CD8-positive, alpha-beta memory T cell (primary cell): ENCODE data around the gene VIL1. TPM values are rescaled to one million over a fixed set of nuclear protein-coding genes. Genes with fewer than 3 reads are reported as not detected.

Source experiments
- CTCF ChIA-PET: fragments of 350-600 bp; sonication (Branson Sonifier 250); formaldehyde crosslinking; loops from one replicate; lab custom pipeline; 2021; ENCODE audit warnings: antibody characterized with exemption; lab: Charles Lee
- POLR2A ChIA-PET: fragments of 350-600 bp; sonication (Branson Sonifier 250); formaldehyde crosslinking; loops from one replicate; lab custom pipeline; 2021; ENCODE audit warnings: antibody characterized with exemption; lab: Charles Lee
- DNase-seq, 5 donors: peaks; one replicate each; pipeline versions ENCODE4 v3.0.0 to v3.0.0-alpha.2; 2020 to 2022; ENCODE audit warnings: mixed read lengths in 1 of 5
- H3K27ac ChIP-seq: one replicate; pipeline ENCODE4 v1.7.0; 2013; ENCODE audit warnings: low read depth, mild to moderate bottlenecking, low read length, moderate library complexity
- H3K27me3 ChIP-seq: 2 replicates; pipeline ENCODE4 v1.7.0; 2013; ENCODE audit warnings: low read length, mild to moderate bottlenecking; ENCODE audit not compliant: insufficient read depth, poor library complexity, severe bottlenecking
- H3K36me3 ChIP-seq: 2 replicates; pipeline ENCODE4 v1.7.0; 2013; ENCODE audit warnings: mild to moderate bottlenecking, low read length, moderate library complexity; ENCODE audit not compliant: insufficient read depth
- H3K4me1 ChIP-seq: 2 replicates; pipeline ENCODE4 v1.7.0; 2013; ENCODE audit warnings: mild to moderate bottlenecking, low read length, moderate library complexity; ENCODE audit not compliant: insufficient read depth
- H3K4me3 ChIP-seq: 2 replicates; pipeline ENCODE4 v1.7.0; 2013; ENCODE audit warnings: mild to moderate bottlenecking, low read length
- H3K9me3 ChIP-seq: 2 replicates; pipeline ENCODE4 v1.7.0; 2013; ENCODE audit warnings: mild to moderate bottlenecking, low read length
- H3K27ac Mint-ChIP-seq, 8 donors: one replicate each; pipeline ENCODE4 v1.8.0; 2020 to 2021; ENCODE audit warnings: mixed read lengths in 8 of 8, mild to moderate bottlenecking in 6 of 8, inconsistent platforms in 3 of 8, moderate library complexity in 3 of 8
- H3K27me3 Mint-ChIP-seq, 2 donors: one replicate each; pipeline ENCODE4 v1.8.0; 2020 to 2021; ENCODE audit warnings: mixed read lengths in 2 of 2, mild to moderate bottlenecking in 1 of 2, moderate library complexity in 1 of 2
- H3K36me3 Mint-ChIP-seq, 3 donors: one replicate each; pipeline ENCODE4 v1.8.0; 2020 to 2021; ENCODE audit warnings: mixed read lengths in 3 of 3, inconsistent platforms in 1 of 3, mild to moderate bottlenecking in 1 of 3
- H3K4me1 Mint-ChIP-seq, 3 donors: one replicate each; pipeline ENCODE4 v1.8.0; 2020 to 2021; ENCODE audit warnings: mixed read lengths in 3 of 3, inconsistent platforms in 1 of 3, mild to moderate bottlenecking in 1 of 3
- H3K4me3 Mint-ChIP-seq, 7 donors: one replicate each; pipeline ENCODE4 v1.8.0; 2020 to 2021; ENCODE audit warnings: mixed read lengths in 7 of 7, mild to moderate bottlenecking in 6 of 7, moderate library complexity in 4 of 7, inconsistent platforms in 2 of 7
- H3K9me3 Mint-ChIP-seq, 5 donors: one replicate each; pipeline ENCODE4 v1.8.0; 2020 to 2022; ENCODE audit warnings: mixed read lengths in 5 of 5, mild to moderate bottlenecking in 3 of 5, moderate library complexity in 2 of 5, inconsistent platforms in 1 of 5
- polyA plus RNA-seq: library from polyadenylated mRNA; unstranded; fragments of 300-500 nt; fragmentation: Illumina TruSeq; gene quantifications from one replicate; pipeline ENCODE4 v1.2.3, GENCODE V29; 2021
- total RNA-seq, 2 experiments: library from RNA; stranded (reverse); gene quantifications; one replicate each; pipeline ENCODE4 v1.2.3, GENCODE V29; 2021

VIL1 gene
- total and polyA plus RNA-seq, 3 experiments from 2014 or later = not detected

DNA sequence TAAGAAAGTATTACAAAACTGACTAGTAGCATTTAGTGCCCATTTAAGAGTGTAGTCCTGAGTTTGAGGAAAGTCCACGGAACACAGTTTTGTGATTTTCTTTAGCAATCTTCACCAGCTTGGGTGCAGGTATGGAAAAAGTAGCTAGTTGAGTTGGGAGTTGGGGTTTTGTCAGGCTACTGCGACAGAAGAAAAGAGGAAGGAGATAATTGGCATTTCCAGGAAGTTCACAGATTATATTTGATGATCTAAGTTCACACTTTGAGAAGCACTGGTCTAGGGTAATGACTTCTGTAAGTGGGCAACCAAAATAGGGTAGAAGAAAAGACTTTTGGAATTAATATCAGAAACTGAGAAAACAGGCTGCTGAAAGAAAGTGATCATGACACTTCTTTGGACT is 52.1 kb downstream of the VIL1 start:
- ChIA-PET POLR2A (interaction anchor here (0.6 kb wide), 1 partner anchor 17 kb away, joined by 10 read pairs; no protein-coding TSS in a partner anchor), CTCF (no interaction called here)
- H3K27me3 ChIP-seq = no peaks in the 10 kb centered on the region
- Mint-ChIP-seq H3K36me3 (peaks cover 0 to 53% (median 15%) of the 10 kb centered on the region in 3 donors), H3K9me3 (no peaks in the 10 kb centered on the region), H3K27me3 (no peaks in the 10 kb centered on the region), H3K4me3 (no peak overlapping the region), H3K4me1 (peaks cover 8 to 14% (median 13%) of the 10 kb centered on the region in 3 donors), H3K27ac (peak overlapping the region in 4 of 8 donors; percentile 34 to 89 (median 40))
- DNase-seq = no peak
- H3K4me1 ChIP-seq = peaks cover 7% of the 10 kb centered on the region
- no peak overlapping the region for H3K27ac ChIP-seq
- H3K36me3 ChIP-seq = peaks cover 25% of the 10 kb centered on the region
- H3K9me3 ChIP-seq = no peaks in the 10 kb centered on the region
- H3K4me3 ChIP-seq = no peak overlapping the region

DNA sequence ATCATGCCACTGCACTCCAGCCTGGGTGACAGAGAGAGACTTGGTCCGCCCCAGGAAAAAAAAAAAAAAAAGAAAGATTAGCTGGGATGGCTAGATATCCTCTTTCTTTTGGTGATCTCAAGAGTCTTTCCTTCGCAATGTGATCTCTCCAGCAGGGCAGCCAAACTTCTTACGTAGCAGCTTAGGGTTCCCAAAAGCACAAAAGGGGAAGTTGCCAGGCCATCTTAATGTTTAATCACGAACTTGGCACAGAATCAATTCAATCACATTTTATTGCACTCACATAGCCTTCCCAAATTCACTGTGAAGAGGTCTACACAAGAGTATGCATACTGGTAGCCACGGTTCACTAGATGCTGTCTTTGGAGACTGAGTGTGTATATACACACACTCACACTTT is 53.1 kb downstream of the VIL1 start:
- ChIA-PET POLR2A (no interaction called here), CTCF (no interaction called here)
- peaks cover 7% of the 10 kb centered on the region for H3K4me1 ChIP-seq
- H3K9me3 ChIP-seq = no peaks in the 10 kb centered on the region
- H3K27ac ChIP-seq = no peak overlapping the region
- no peak overlapping the region for H3K4me3 Mint-ChIP-seq
- H3K36me3 ChIP-seq = peaks cover 25% of the 10 kb centered on the region
- no peak overlapping the region for H3K4me3 ChIP-seq
- H3K27me3 ChIP-seq = no peaks in the 10 kb centered on the region
- peak overlapping the region in 1 of 8 donors; percentile 22 for H3K27ac Mint-ChIP-seq
- DNase-seq = no peak
- H3K36me3 Mint-ChIP-seq = peaks cover 0 to 61% (median 15%) of the 10 kb centered on the region in 3 donors
- no peaks in the 10 kb centered on the region for H3K27me3 Mint-ChIP-seq
- no peaks in the 10 kb centered on the region for H3K9me3 Mint-ChIP-seq
- peaks cover 4 to 10% (median 9%) of the 10 kb centered on the region in 3 donors for H3K4me1 Mint-ChIP-seq

DNA sequence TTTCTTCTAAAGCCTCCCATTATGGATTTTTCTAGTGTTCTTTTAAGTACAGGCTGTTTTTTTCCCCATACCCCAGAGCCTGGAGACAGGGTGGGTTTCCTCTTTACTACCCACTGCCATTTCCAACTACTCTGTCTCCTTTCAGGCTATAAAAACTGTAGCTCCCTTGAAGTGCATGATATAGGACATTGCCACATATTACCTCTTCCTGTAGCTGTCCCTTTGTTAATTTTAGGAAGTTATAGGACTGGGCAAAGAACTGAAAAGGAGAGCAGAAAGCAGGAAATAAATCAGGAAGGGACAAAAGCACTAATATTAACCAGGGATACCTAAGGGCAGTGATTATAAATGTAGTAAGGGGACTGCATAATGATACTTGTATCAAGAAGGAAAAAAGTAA is 54.1 kb downstream of the VIL1 start:
- peaks cover 30% of the 10 kb centered on the region for H3K36me3 ChIP-seq
- POLR2A ChIA-PET = no interaction called here
- CTCF ChIA-PET = no interaction called here
- Mint-ChIP-seq H3K36me3 (peaks cover 0 to 67% (median 15%) of the 10 kb centered on the region in 3 donors), H3K4me3 (no peak overlapping the region), H3K4me1 (peaks cover 4 to 10% (median 9%) of the 10 kb centered on the region in 3 donors), H3K27me3 (no peaks in the 10 kb centered on the region), H3K9me3 (no peaks in the 10 kb centered on the region), H3K27ac (peak overlapping the region in 2 of 8 donors; percentile 3)
- DNase-seq = no peak
- H3K27ac ChIP-seq = no peak overlapping the region
- H3K4me3 ChIP-seq = no peak overlapping the region
- H3K9me3 ChIP-seq = no peaks in the 10 kb centered on the region
- peaks cover 7% of the 10 kb centered on the region for H3K4me1 ChIP-seq
- H3K27me3 ChIP-seq = no peaks in the 10 kb centered on the region

DNA sequence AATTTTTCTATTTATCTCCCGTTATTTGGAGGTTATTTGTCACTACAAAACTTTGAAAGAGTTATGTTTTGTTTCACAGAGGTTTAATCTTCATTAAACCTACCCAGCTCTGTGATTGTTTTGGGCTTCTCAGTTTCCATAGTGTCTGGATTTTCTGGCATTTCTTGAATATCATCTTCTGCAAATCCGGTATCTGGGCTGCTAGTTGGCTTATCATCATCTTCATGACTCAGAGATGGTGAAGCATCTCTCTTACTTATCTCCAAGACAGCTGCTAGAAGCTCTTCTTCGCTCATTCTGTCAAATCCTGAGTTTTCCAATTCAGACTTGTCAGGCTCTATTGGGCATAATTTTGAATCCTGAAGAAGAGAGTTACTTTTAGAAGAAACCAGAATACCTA is 55.6 kb downstream of the VIL1 start:
- Mint-ChIP-seq H3K9me3 (no peaks in the 10 kb centered on the region), H3K27me3 (no peaks in the 10 kb centered on the region), H3K4me1 (peaks cover 4 to 10% (median 9%) of the 10 kb centered on the region in 3 donors), H3K4me3 (no peak overlapping the region), H3K27ac (no peak overlapping the region), H3K36me3 (peaks cover 0 to 76% (median 19%) of the 10 kb centered on the region in 3 donors)
- Histone ChIP-seq H3K4me3 (no peak overlapping the region), H3K36me3 (peaks cover 35% of the 10 kb centered on the region), H3K4me1 (peaks cover 7% of the 10 kb centered on the region), H3K9me3 (no peaks in the 10 kb centered on the region), H3K27me3 (no peaks in the 10 kb centered on the region), H3K27ac (no peak overlapping the region)
- POLR2A ChIA-PET = no interaction called here
- CTCF ChIA-PET = interaction anchor here (1.3 kb wide), 1 partner anchor 9 kb away, joined by 5 read pairs; no protein-coding TSS in a partner anchor
- DNase-seq = no peak

DNA sequence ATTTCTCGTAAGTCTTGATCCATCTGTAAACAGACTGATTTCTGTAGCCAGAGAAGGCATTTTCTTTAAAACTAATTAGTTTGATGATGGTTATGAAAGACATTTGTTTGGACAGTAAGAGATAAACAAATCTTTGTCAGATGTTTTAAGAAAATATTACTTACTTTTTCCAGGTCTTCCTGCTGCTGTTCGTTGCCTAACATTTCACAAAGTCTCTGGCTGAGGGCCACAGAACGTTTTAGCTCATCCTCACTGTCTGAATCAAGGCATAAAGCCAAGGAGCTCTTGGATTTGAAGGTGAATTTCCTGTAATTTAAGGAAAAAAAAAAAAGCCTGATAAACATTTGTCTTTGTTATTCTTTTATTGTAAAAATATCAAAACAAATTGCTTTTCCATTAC is 57.8 kb downstream of the VIL1 start:
- H3K4me3 ChIP-seq = no peak overlapping the region
- peaks cover 0 to 73% (median 24%) of the 10 kb centered on the region in 3 donors for H3K36me3 Mint-ChIP-seq
- no peaks in the 10 kb centered on the region for H3K4me1 Mint-ChIP-seq
- H3K4me1 ChIP-seq = no peaks in the 10 kb centered on the region
- no peaks in the 10 kb centered on the region for H3K27me3 Mint-ChIP-seq
- no peaks in the 10 kb centered on the region for H3K9me3 Mint-ChIP-seq
- POLR2A ChIA-PET = no interaction called here
- H3K27ac ChIP-seq = no peak overlapping the region
- no peak overlapping the region for H3K27ac Mint-ChIP-seq
- H3K4me3 Mint-ChIP-seq = no peak overlapping the region
- peaks cover 32% of the 10 kb centered on the region for H3K36me3 ChIP-seq
- no peaks in the 10 kb centered on the region for H3K27me3 ChIP-seq
- no peaks in the 10 kb centered on the region for H3K9me3 ChIP-seq
- DNase-seq = no peak
- CTCF ChIA-PET = no interaction called here

DNA sequence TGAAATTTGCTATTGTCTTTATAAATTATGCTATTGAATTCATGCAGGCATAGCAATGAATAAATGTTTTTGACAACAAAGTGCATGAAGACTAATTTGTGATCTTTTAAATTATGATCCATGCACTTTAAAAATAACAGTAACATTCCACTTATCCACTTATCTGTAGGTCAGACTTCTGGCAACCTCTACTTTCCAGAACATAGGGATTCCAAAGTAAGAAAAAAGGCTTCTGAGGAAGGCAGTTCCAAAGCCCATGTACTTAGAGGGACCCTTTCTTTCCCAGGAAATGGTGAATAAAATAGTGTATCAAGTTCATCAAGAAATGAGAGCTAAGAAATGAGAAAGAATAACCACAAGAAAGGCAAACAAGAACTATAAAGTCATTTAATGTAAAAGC is 58.3 kb downstream of the VIL1 start:
- peaks cover 4% of the 10 kb centered on the region for H3K4me1 ChIP-seq
- POLR2A ChIA-PET = no interaction called here
- H3K27ac ChIP-seq = no peak overlapping the region
- H3K36me3 ChIP-seq = peaks cover 34% of the 10 kb centered on the region
- H3K4me3 ChIP-seq = no peak overlapping the region
- no peaks in the 10 kb centered on the region for H3K4me1 Mint-ChIP-seq
- no peak overlapping the region for H3K4me3 Mint-ChIP-seq
- H3K9me3 Mint-ChIP-seq = no peaks in the 10 kb centered on the region
- CTCF ChIA-PET = no interaction called here
- no peaks in the 10 kb centered on the region for H3K9me3 ChIP-seq
- no peaks in the 10 kb centered on the region for H3K27me3 ChIP-seq
- no peak overlapping the region for H3K27ac Mint-ChIP-seq
- peaks cover 0 to 74% (median 21%) of the 10 kb centered on the region in 3 donors for H3K36me3 Mint-ChIP-seq
- no peak for DNase-seq
- no peaks in the 10 kb centered on the region for H3K27me3 Mint-ChIP-seq

DNA sequence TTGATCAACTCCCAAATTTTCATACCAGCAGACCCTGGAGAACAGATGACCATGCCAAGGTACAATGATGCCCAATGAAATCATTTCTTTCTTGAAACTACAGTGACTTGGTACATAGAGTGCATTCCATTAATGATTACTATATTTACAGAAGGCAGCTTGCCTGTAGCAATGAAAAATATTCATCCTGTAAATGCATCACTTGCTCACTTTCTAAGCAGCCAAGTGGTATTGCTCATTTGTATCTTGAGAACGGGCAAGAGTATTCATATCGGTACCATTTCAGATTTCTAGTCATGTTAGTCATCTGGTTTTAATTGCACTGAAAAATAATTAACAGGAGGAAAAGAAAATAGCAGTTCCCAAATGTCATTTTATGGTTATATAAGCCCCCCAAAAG is 59.6 kb downstream of the VIL1 start:
- Histone ChIP-seq H3K4me3 (no peak overlapping the region), H3K27ac (no peak overlapping the region), H3K36me3 (peaks cover 26% of the 10 kb centered on the region), H3K4me1 (peaks cover 17% of the 10 kb centered on the region), H3K9me3 (no peaks in the 10 kb centered on the region), H3K27me3 (no peaks in the 10 kb centered on the region)
- Mint-ChIP-seq H3K4me3 (no peak overlapping the region), H3K4me1 (peaks cover 6 to 10% (median 10%) of the 10 kb centered on the region in 3 donors), H3K27ac (no peak overlapping the region), H3K9me3 (no peaks in the 10 kb centered on the region), H3K27me3 (no peaks in the 10 kb centered on the region), H3K36me3 (peaks cover 0 to 70% (median 19%) of the 10 kb centered on the region in 3 donors)
- CTCF ChIA-PET = no interaction called here
- POLR2A ChIA-PET = no interaction called here
- DNase-seq = no peak

DNA sequence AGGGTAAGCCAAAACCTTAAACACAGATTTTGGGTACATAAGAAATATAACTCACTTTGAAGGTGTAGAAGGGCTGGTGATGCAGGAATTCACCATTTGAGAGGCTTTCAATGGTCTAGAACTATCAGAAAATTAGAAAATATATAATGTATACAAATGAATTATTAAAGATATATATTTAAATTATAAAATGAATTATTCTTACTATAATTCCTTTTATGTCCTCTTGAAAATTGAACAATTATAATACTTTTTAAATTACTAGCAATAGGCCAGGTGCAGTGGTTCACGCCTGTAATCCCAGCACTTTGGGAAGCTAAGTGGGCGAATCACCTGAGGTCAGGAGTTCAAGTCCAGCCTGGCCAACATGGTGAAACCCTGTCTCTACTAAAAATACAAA is 60.7 kb downstream of the VIL1 start:
- no peak overlapping the region for H3K4me3 ChIP-seq
- Mint-ChIP-seq H3K36me3 (peaks cover 0 to 66% (median 14%) of the 10 kb centered on the region in 3 donors), H3K4me1 (peaks cover 8 to 13% (median 12%) of the 10 kb centered on the region in 3 donors), H3K9me3 (no peaks in the 10 kb centered on the region), H3K4me3 (no peak overlapping the region), H3K27ac (no peak overlapping the region), H3K27me3 (no peaks in the 10 kb centered on the region)
- peaks cover 21% of the 10 kb centered on the region for H3K36me3 ChIP-seq
- ChIA-PET POLR2A (no interaction called here), CTCF (no interaction called here)
- no peak overlapping the region for H3K27ac ChIP-seq
- H3K9me3 ChIP-seq = no peaks in the 10 kb centered on the region
- no peak for DNase-seq
- H3K27me3 ChIP-seq = no peaks in the 10 kb centered on the region
- peaks cover 18% of the 10 kb centered on the region for H3K4me1 ChIP-seq
